Measurements from ENCODE around the gene CPSF4L. TPM values are rescaled to one million over a fixed set of nuclear protein-coding genes. Genes with fewer than 3 reads are reported as not detected.

The CPSF4L gene
- total and polyA plus RNA-seq, 2 of the 13 experiments (the other 11 are each of a cell fraction or from before 2014, with no cell fraction given) = 0.73 to 1.6 TPM

GRCh38 chr17:73265646-73266640 lies 4.3 kb upstream of the CPSF4L start (continued):
- TF ChIP-seq ZNF646 (CRISPR knock-in tag; IDR thresholded peaks at IDR 0.05) (no peak), NFIC (IDR thresholded peaks at IDR 0.05; ENCODE audit: low read length) (no peak), BRD4 (CRISPR knock-in tag; IDR thresholded peaks at IDR 0.05) (no peak), JUN (CRISPR knock-in tag; IDR thresholded peaks at IDR 0.05) (no peak), UBTF (CRISPR knock-in tag; IDR thresholded peaks at IDR 0.05) (no peak), ZFP41 (CRISPR knock-in tag; IDR thresholded peaks at IDR 0.05; ENCODE audit: borderline replicate concordance) (no peak), ZNF143 (CRISPR knock-in tag; IDR thresholded peaks at IDR 0.05) (no peak), PHB2 (IDR thresholded peaks at IDR 0.05; ENCODE audit: partially characterized antibody) (no peak), KMT2A (CRISPR knock-in tag; IDR thresholded peaks at IDR 0.05) (no peak), NFRKB (IDR thresholded peaks at IDR 0.05) (no peak), HIVEP1 (CRISPR knock-in tag; IDR thresholded peaks at IDR 0.05) (no peak), SRY (CRISPR knock-in tag; IDR thresholded peaks at IDR 0.05) (no peak), ZFAT (CRISPR knock-in tag; conservative IDR thresholded peaks at IDR 0.05) (no peak), ARNT2 (CRISPR knock-in tag; IDR thresholded peaks at IDR 0.05; ENCODE audit: low read depth) (no peak), ZNF274 (CRISPR knock-in tag; IDR thresholded peaks at IDR 0.05) (no peak), CTCF (CRISPR knock-in tag; IDR thresholded peaks at IDR 0.05) (no peak), ZNF3 (CRISPR knock-in tag; IDR thresholded peaks at IDR 0.05) (no peak)

All from HepG2 (cell line).